T47D (cell line): Measurements from ENCODE around the gene HBP1.
"Not testable (repeated sequence)": the region's sequence is repeated elsewhere in the genome, so short reads cannot be mapped to it uniquely, and the experiment has no call there.

ENCODE experiments used
- DNase-seq, 2 experiments: peaks; one replicate each; pipeline versions ENCODE4 v3.0.0 to v3.0.0-alpha.2; 2011 to 2012; ENCODE audit warnings: low read depth in 1 of 2, low spot score in 1 of 2
- JUND ChIP-seq: IDR thresholded peaks from 2 replicates; pipeline ENCODE4 v1.6.1; 2012; ENCODE audit warnings: low read depth
- in situ Hi-C: cut with HindIII; loops from 2 replicates; pipeline ENCODE4 v1.10.0; 2016; ENCODE audit warnings: low sequenced_read_pairs, low pct_unique_long_range_greater_than_20kb

HBP1 gene

DNA sequence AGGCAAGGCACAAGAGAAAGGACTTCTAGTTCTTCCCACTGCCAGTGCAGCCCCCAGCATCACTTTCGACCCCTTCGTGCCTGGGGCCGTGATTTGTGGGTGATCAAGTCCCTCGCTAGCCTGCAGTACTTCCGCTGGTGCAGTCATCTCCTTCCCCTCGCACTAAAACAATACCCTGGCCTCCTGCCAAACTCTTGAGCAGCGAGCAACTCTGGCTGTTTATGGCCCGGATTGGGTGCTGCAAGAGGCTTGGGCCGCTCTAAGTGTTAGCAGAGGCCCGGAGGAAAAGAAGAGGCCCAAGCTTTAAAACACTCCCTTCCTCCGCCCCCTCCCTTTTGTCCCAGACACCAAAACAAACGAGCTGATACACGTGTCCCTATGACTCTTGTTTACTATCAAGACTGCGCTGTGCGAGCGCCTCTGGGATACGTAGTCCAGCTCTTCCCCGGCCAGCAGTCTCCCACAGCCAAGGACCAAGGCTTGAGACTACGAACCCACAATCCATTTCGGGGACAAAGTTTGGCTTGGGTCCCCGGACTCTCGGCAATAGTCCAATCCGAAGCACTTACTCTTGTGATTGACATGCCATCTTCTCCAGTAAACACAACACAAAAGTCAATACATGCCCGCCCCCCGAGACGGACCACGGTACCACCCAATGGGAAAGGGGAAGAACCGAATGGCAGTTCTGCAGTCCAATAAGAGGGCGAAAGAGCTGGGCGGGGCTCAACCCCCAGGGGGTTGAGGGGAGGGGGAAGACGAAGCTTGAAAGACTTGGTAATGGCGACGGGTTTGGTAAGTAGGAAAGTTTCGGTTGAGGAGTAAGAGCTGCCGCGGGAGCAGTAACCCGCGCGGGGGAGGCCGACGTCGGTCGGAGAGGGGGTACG lies at the start of gene HBP1:
Gene HBP1 (plus strand): TSS at position 771 of the 887 bp plus-strand sequence. CDS start 10,891 bp downstream, outside the sequence.
- peak; percentile 82 to 99 for DNase-seq
- in situ Hi-C loops, result no loop called here
- no peak for TF ChIP-seq JUND

- TF ChIP-seq JUND, result no peak
- in situ Hi-C loops, result no loop called here
- DNase-seq, result no peak
These were observed 49.3 kb upstream of the HBP1 start for GRCh38 chr7:107119376-107120105.

DNA sequence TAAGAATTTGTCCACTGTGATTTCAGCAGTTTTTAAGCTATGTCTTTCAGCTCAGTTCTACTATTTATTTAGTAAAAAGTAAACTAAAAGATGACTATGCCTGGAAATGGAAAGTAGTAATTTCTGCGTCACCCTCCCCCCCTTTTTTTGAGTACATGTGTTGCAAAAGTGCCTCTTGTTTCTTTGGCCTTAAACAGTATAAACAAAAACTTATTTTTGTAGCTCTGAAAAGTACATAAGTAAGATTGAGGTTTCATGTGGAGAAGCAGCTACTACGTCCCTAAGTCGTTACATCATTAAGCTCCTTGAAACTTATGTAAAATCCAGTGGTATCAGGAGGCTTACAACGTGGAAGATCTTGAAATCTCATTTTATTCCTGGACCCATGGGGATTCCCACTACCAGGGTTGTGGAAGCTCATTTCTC lies 46.3 kb upstream of the HBP1 start:
- in situ Hi-C loops, result no loop called here
- DNase-seq, result no peak
- no peak for TF ChIP-seq JUND

GRCh38 chr7:107123392-107123791 lies 45.4 kb upstream of the HBP1 start:
- no peak for DNase-seq
- in situ Hi-C loops, result no loop called here
- no peak for TF ChIP-seq JUND

DNA sequence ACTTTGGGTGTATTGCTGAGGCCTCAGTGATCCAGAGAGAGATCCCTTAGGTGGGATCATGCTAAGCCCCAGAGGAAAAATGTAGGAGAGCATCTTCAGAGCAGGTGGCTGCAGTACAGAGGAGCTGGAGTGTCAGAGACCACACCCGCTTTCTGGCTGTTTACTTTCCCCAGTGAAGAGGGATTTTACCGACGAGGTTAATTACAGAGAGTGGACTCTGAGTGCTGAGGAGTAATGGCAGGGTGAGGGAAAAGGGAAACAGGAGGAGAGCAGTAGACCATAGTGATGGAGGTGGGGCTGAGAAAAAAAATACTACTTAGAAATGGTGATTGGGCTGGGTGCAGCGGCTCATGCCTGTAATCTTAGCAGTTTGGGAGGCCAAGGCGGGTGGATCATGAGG lies 43.3 kb upstream of the HBP1 start:
- DNase-seq, result no peak
- no peak for TF ChIP-seq JUND
- in situ Hi-C loops, result no loop called here

- DNase-seq, result no peak
- TF ChIP-seq JUND, result no peak
- in situ Hi-C loops, result no loop called here
These were observed 40.6 kb upstream of the HBP1 start for GRCh38 chr7:107128217-107128616.

- TF ChIP-seq JUND, result no peak
- DNase-seq, result no peak
- in situ Hi-C loops, result no loop called here
These were observed 40.1 kb upstream of the HBP1 start for GRCh38 chr7:107128748-107129147.

- DNase-seq, result peak in 1 of 2 experiments; percentile 12
- in situ Hi-C loops, result no loop called here
- no peak for TF ChIP-seq JUND
These were observed 38.1 kb upstream of the HBP1 start for GRCh38 chr7:107130487-107131220.

- in situ Hi-C loops, result no loop called here
These were observed 35.4 kb upstream of the HBP1 start for GRCh38 chr7:107133396-107133795.

GRCh38 chr7:107138696-107139420 lies 29.9 kb upstream of the HBP1 start:
- DNase-seq, result no peak
- no peak for TF ChIP-seq JUND
- in situ Hi-C loops, result no loop called here

More at GRCh38 chr7:107133396-107133795, 35.4 kb upstream of the HBP1 start:
- no peak for TF ChIP-seq JUND
- no peak for DNase-seq

GRCh38 chr7:107143875-107144274 lies 24.9 kb upstream of the HBP1 start:
- DNase-seq, in situ Hi-C loops: not testable (repeated sequence)

GRCh38 chr7:107145067-107145838 lies 23.6 kb upstream of the HBP1 start:
- in situ Hi-C loops, result no loop called here
- no peak for DNase-seq
- no peak for TF ChIP-seq JUND
